HCT116 (cell line): ENCODE measurements around the gene CMTM2. TPM values are rescaled to one million over a fixed set of nuclear protein-coding genes. Genes with fewer than 3 reads are reported as not detected.
"Not testable (repeated sequence)": the region's sequence is repeated elsewhere in the genome, so short reads cannot be mapped to it uniquely, and the experiment has no call there.

Experiments used
- ATAC-seq: fragments of 200-7000 bp; cut with Tn5 transposase; 2 replicates; pipeline ENCODE4 v1.9.1; 2020; ENCODE audit warnings: mild to moderate bottlenecking, moderate library complexity
- BruUV-seq: library from RNA; stranded (reverse); fragments of 400-500 nt; replicated peaks from 2 replicates; lab custom pipeline; 2021; lab: Mats Ljungman, UMichigan
- CTCF ChIA-PET: fragments of 300-600 bp; sonication (Branson Sonifier 250); formaldehyde crosslinking; loops from one replicate; lab custom pipeline; 2021; ENCODE audit warnings: antibody characterized with exemption; lab: Charles Lee
- POLR2A ChIA-PET: fragments of 300-600, 350-600 bp; sonication (Branson Sonifier 250); formaldehyde crosslinking; loops from one replicate; lab custom pipeline; 2021; ENCODE audit warnings: antibody characterized with exemption; lab: Charles Lee
- RAD21 ChIA-PET, 2 experiments: fragments of 300-600 bp; sonication (Branson Sonifier 250); formaldehyde crosslinking; loops; one replicate each; lab custom pipeline; 2023; ENCODE audit warnings: low total read pairs in 2 of 2; ENCODE audit not compliant: uncharacterized antibody in 2 of 2, unreplicated experiment in 2 of 2, low non-redundant PET in 1 of 2; lab: Charles Lee
- DNase-seq: peaks from one replicate; pipeline ENCODE4 v3.0.0-alpha.2; 2010; ENCODE audit warnings: low read depth, low spot score
- H2AFZ ChIP-seq: fragments of 200-600 bp; shearing (Covaris generic), sonication (generic); 2 replicates; pipeline ENCODE4 v1.6.1; 2017; ENCODE audit warnings: low read depth, mixed run types, mixed read lengths, antibody characterized with exemption, low read length; ENCODE audit not compliant: poor library complexity, severe bottlenecking
- H3K27ac ChIP-seq: 2 replicates; pipeline ENCODE4 v1.5.1; 2012; ENCODE audit warnings: low read depth, low read length
- H3K27me3 ChIP-seq: fragments of 200-600 bp; sonication (generic); 2 replicates; pipeline ENCODE4 v1.6.1; 2016; ENCODE audit warnings: mixed run types, low read length, mixed read lengths; ENCODE audit not compliant: insufficient read depth
- H3K36me3 ChIP-seq, 2 experiments: fragments of 200-500 bp in 1 of 2; fragments of 200-600 bp in 1 of 2; sonication (Bioruptor generic) in 1 of 2; sonication (generic) in 1 of 2; 2 replicates each; pipeline versions ENCODE4 v1.5.1 to v1.6.1; 2014 to 2016; ENCODE audit warnings: low read length in 2 of 2, inconsistent platforms in 1 of 2, mixed read lengths in 1 of 2, mixed run types in 1 of 2; ENCODE audit not compliant: insufficient read depth in 2 of 2, control insufficient read depth in 1 of 2
- H3K4me1 ChIP-seq, 2 experiments: fragments of 200-600 bp in 1 of 2; sonication (generic) in 1 of 2; 2 replicates each; pipeline versions ENCODE4 v1.5.1 to v1.6.1; 2012 to 2017; ENCODE audit warnings: low read length in 2 of 2, inconsistent platforms in 1 of 2, mild to moderate bottlenecking in 1 of 2, mixed read lengths in 1 of 2, mixed run types in 1 of 2, moderate library complexity in 1 of 2; ENCODE audit not compliant: insufficient read depth in 2 of 2, control insufficient read depth in 1 of 2
- H3K4me2 ChIP-seq: fragments of 200-600 bp; sonication (generic); 2 replicates; pipeline ENCODE4 v1.6.1; 2017; ENCODE audit warnings: mixed run types, low read length, mixed read lengths
- H3K4me3 ChIP-seq, 2 experiments: fragments of 200-600 bp in 1 of 2; sonication (generic) in 1 of 2; replicated peaks in 1 of 2; 2 replicates each; pipeline ENCODE4 v1.5.1; 2011 to 2016; ENCODE audit warnings: low read length in 2 of 2, control low read depth in 1 of 2, low read depth in 1 of 2, mild to moderate bottlenecking in 1 of 2, mixed read lengths in 1 of 2, mixed run types in 1 of 2
- H3K79me2 ChIP-seq: fragments of 200-600 bp; sonication (generic); 2 replicates; pipeline ENCODE4 v1.6.1; 2017; ENCODE audit warnings: mild to moderate bottlenecking, mixed run types, low read length, moderate library complexity, mixed read lengths; ENCODE audit not compliant: insufficient read depth
- H3K9ac ChIP-seq: fragments of 200-600 bp; sonication (generic); 2 replicates; pipeline ENCODE4 v1.6.1; 2016; ENCODE audit warnings: low read length, mixed read lengths
- H3K9me2 ChIP-seq: fragments of 200-600 bp; sonication (generic), shearing (Covaris generic); 2 replicates; pipeline ENCODE4 v1.6.1; 2017; ENCODE audit warnings: mixed run types, mild to moderate bottlenecking, moderate library complexity; ENCODE audit not compliant: insufficient read depth
- H3K9me3 ChIP-seq, 2 experiments: fragments of 200-500 bp in 1 of 2; fragments of 200-600 bp in 1 of 2; sonication (Bioruptor generic) in 1 of 2; sonication (generic) in 1 of 2; 2 replicates each; pipeline ENCODE4 v1.6.1; 2014 to 2017; ENCODE audit warnings: low read length in 2 of 2, mixed read lengths in 2 of 2, inconsistent platforms in 1 of 2, low read depth in 1 of 2, mild to moderate bottlenecking in 1 of 2, mixed run types in 1 of 2, moderate library complexity in 1 of 2; ENCODE audit not compliant: control insufficient read depth in 1 of 2, insufficient read depth in 1 of 2
- H4K20me1 ChIP-seq: fragments of 200-600 bp; sonication (generic), shearing (Covaris generic); 2 replicates; pipeline ENCODE4 v1.6.1; 2017; ENCODE audit warnings: mixed run types, mild to moderate bottlenecking, moderate library complexity; ENCODE audit not compliant: insufficient read depth
- ATF3 ChIP-seq: IDR thresholded peaks from 2 replicates; pipeline ENCODE4 v1.6.1; 2012
- EZH2 ChIP-seq: fragments of 200-600 bp; sonication (generic); IDR thresholded peaks from 2 replicates; pipeline ENCODE4 v1.6.1; 2017; ENCODE audit warnings: antibody characterized with exemption, mixed run types
- EZH2phosphoT487 ChIP-seq: fragments of 200-600 bp; IDR thresholded peaks from 2 replicates; pipeline ENCODE4 v1.6.1; 2018; ENCODE audit warnings: antibody characterized with exemption, borderline replicate concordance
- JUND ChIP-seq: IDR thresholded peaks from 2 replicates; pipeline ENCODE4 v1.6.1; 2012
- MAX ChIP-seq: IDR thresholded peaks from 2 replicates; pipeline ENCODE4 v1.6.1; 2012
- POLR2A ChIP-seq: IDR thresholded peaks from 2 replicates; pipeline ENCODE4 v1.7.0; 2011; ENCODE audit warnings: borderline replicate concordance; ENCODE audit not compliant: insufficient read depth, insufficient read length; ENCODE audit errors: extremely low read depth
- RAD21 ChIP-seq: IDR thresholded peaks from 2 replicates; pipeline ENCODE4 v1.6.1; 2012; ENCODE audit warnings: low read depth, mild to moderate bottlenecking
- REST ChIP-seq: IDR thresholded peaks from 2 replicates; pipeline ENCODE4 v1.6.1; 2012; ENCODE audit warnings: low read depth
- SP1 ChIP-seq: IDR thresholded peaks from 2 replicates; pipeline ENCODE4 v1.6.1; 2012; ENCODE audit warnings: low read depth
- SRF ChIP-seq: IDR thresholded peaks from 2 replicates; pipeline ENCODE4 v1.6.1; 2012; ENCODE audit warnings: low read depth
- TCF7L2 ChIP-seq: IDR thresholded peaks from 2 replicates; pipeline ENCODE4 v1.7.0; 2011; ENCODE audit warnings: borderline replicate concordance, inconsistent platforms; ENCODE audit not compliant: insufficient read depth, insufficient read length; ENCODE audit errors: extremely low read depth
- YY1 ChIP-seq: IDR thresholded peaks from 2 replicates; pipeline ENCODE4 v1.6.1; 2011; ENCODE audit warnings: low read length, low read depth, moderate library complexity, mild to moderate bottlenecking; ENCODE audit not compliant: insufficient replicate concordance; ENCODE audit errors: extremely low read depth
- ZBTB33 ChIP-seq: IDR thresholded peaks from 2 replicates; pipeline ENCODE4 v1.6.1; 2011; ENCODE audit warnings: mild to moderate bottlenecking, low read length, moderate library complexity; ENCODE audit not compliant: insufficient replicate concordance; ENCODE audit errors: extremely low read depth
- ZFX ChIP-seq: fragments of 450-650 bp; IDR thresholded peaks from 2 replicates; pipeline ENCODE4 v1.6.1; 2017
- intact Hi-C: fragments of 100-400 bp; cut with micrococcal nuclease; formaldehyde crosslinking; loops from 2 replicates; pipeline ENCODE4 v1.10.0; 2022
- total RNA-seq: library from RNA; stranded (reverse); gene quantifications from one replicate; pipeline ENCODE4 v1.2.1, GENCODE V29; 2021; ENCODE audit not compliant: unreplicated experiment

The CMTM2 gene
- total RNA-seq, 1 experiment from 2014 or later, result 0.42 TPM

GRCh38 chr16:66631558-66631957, 52.3 kb downstream of the CMTM2 start:
- intact Hi-C loops, CTCF ChIA-PET, ATAC-seq: not testable (repeated sequence)

GRCh38 chr16:66634527-66635196, 55.4 kb downstream of the CMTM2 start:
- ATAC-seq, result no peak
- H3K4me1 ChIP-seq, result peaks cover 2 to 3% of the 10 kb centered on the region in 2 experiments; a peak in 2 of 4 replicates
- H3K36me3 ChIP-seq, result no peaks in the 10 kb centered on the region
- H3K79me2 ChIP-seq, result no peaks in the 10 kb centered on the region
- H3K4me3 ChIP-seq, result no peak overlapping the region
- POLR2A ChIA-PET, result no interaction called here
- no peaks in the 10 kb centered on the region for H3K9me3 ChIP-seq
- H3K27me3 ChIP-seq, result no peaks in the 10 kb centered on the region
- RAD21 ChIA-PET, result no interaction called here
- no peak for DNase-seq
- H3K27ac ChIP-seq, result no peak overlapping the region
- H3K9me2 ChIP-seq, result no peaks in the 10 kb centered on the region
- no peak overlapping the region for H3K9ac ChIP-seq
- intact Hi-C loops, result no loop called here
- CTCF ChIA-PET, result interaction anchor here (1.5 kb wide), 1 partner anchor 16 kb away, joined by 6 read pairs; no protein-coding TSS in a partner anchor
- H2AFZ ChIP-seq, result no peak overlapping the region
- BruUV-seq, result TSS peak; percentile 27
- no peak overlapping the region for H3K4me2 ChIP-seq
- no peaks in the 10 kb centered on the region for H4K20me1 ChIP-seq
- TF ChIP-seq ZBTB33 (no peak), EZH2 (no peak), ATF3 (no peak), ZFX (no peak), SP1 (no peak), EZH2phosphoT487 (no peak), RAD21 (no peak), MAX (no peak), TCF7L2 (no peak), SRF (no peak), JUND (no peak), POLR2A (no peak), REST (no peak), YY1 (no peak)

More at GRCh38 chr16:66631558-66631957, 52.3 kb downstream of the CMTM2 start:
- H3K9me2 ChIP-seq, POLR2A ChIA-PET, H3K9ac ChIP-seq, H3K36me3 ChIP-seq, H4K20me1 ChIP-seq, H3K9me3 ChIP-seq, H3K4me1 ChIP-seq, DNase-seq, BruUV-seq, H3K4me2 ChIP-seq, RAD21 ChIA-PET, H3K27me3 ChIP-seq, H2AFZ ChIP-seq, H3K4me3 ChIP-seq, H3K27ac ChIP-seq, H3K79me2 ChIP-seq: not testable (repeated sequence)
